Suppressor macrophage (primary cell): ENCODE data around the gene ITPK1.

ENCODE experiments used
- DNase-seq, 4 experiments: peaks; one replicate each; pipeline ENCODE4 v3.0.0-alpha.2; 2020 to 2022

The ITPK1 gene

DNA sequence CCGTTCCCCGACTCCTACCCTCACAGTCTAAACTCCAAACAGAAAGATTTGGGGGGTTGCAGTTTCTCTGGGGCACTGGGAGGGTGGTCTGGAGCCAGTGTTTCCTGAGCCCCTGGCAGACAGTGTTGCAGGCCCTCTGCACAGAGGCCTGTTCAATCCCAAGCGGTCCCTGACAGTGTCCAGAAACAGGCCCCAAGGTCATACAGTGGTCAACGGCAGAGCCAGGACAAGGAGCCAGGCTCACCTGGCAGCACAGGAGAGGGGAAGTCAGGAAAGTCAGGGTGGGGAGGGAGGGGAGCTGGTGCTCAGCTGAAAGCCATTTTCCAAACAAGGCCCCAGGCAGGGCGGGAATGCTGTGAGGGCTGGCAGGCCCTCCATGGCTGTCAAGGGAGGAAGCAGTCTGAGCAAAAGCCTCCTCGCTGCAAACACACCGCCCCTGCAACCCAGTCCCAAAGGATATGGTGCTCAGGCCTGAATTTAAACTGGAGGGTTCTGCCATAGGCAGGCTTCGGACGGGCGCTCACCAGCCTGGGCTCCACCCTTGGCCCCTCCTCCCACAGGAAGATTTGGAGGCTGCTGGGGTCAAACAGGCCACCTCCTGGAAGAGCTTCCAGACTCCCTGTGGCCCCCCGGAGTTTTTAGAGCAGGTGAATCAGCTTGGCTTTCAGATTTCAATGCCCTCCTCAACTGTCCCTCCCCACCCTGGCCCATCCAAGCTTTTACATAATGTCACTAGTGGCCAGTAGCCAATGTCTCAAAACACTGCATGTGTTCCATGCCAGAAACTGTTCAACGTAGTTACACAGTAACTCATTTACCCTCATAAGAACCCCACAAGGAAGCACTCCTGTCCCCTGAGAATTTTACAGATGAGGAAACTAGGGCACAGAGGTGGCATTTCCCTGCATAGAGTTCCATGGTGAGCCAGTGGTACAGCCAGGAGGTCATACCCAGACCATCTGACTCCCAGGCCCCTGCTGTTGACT is 151.3 kb downstream of the ITPK1 start:
- DNase-seq = no peak

GRCh38 chr14:92963301-92964123 is 152.2 kb downstream of the ITPK1 start:
- DNase-seq = no peak

- DNase-seq = no peak
Observed at GRCh38 chr14:92962831-92963095, 153.0 kb downstream of the ITPK1 start.

DNA sequence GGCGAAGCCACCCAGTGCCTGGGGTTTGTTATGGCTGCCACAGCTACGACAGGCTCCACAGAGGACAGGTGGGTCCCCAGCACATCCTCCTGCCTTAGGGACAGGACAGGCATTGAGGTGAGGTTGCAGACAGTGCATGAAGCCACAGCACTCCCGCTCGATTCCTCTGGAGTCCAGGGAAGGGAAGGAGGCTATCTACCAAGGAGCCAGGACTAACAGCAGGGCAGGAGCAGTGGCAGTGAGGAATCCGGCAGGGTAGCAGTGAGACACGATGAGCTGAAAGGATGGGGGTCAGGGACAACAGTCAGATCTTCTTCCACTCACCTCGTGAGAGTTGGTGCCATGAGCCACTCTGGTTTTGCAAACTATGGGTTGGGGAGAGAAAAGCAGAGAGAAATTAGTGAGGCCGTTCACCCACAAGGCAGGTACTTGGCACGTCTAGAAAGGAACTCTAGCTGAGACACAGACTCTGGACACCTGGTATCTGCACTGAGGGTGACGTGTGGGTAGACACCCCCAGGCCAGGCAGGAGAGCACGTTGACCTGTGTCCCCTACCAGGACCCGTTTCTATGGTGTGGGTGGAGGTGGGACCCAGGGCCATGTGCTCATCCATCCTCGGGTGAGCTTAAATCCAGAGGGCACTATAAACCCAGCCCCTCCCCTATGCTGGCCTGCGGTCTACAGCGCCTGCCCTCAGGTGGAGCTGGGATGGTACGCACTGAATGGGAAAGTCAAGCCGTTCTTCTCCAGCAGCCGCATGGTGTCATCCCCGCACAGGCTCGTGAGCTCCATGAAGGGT is 153.5 kb downstream of the ITPK1 start:
- DNase-seq = no peak

- no peak for DNase-seq
Observed at GRCh38 chr14:92961567-92961855, 154.2 kb downstream of the ITPK1 start.

DNA sequence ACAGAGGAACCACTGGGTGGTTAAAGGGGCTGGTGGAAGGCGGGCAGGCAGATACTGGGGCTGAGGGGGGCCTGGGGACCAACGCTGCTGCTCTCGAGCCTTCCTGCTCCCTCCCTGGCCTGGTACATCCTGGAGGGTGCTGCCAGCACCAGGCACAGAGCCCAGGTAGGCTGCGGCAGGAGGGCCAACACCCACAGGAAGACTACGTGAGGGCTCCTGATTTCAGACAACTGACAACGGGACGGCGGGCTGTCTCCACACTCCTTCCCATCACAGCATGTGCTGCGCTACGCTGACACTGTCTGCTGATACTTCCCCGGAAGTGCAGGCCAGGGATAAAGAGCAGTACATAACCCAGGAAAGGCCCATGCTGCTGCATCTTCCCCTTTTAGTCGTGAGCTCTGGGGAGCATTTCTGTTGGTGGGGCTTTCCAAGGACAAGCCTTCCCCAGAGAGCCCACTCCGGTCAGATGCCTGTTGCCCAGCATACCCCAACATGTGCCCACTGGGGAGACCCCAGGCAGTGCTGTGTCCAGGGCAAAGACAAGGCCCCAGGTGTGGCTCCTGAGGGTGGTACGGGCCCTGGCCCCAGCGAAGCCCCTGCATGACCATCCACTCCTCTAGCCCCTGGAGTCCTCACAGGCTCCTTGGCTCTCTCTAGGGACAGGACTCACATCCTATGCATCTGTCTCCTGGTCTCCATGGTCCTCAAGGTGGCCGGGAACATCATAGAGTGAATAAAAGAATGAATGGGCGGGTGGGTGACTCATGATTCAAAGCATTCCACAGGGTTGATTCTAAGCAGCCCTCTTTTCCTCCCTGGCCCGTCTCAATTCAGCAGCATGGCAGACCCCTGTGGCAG is 154.8 kb downstream of the ITPK1 start:
- no peak for DNase-seq

- no peak for DNase-seq
Observed at GRCh38 chr14:92959761-92960680, 155.7 kb downstream of the ITPK1 start.

- no peak for DNase-seq
Observed at GRCh38 chr14:92959189-92959531, 156.6 kb downstream of the ITPK1 start.

- no peak for DNase-seq
Observed at GRCh38 chr14:92958373-92959188, 157.1 kb downstream of the ITPK1 start.

DNA sequence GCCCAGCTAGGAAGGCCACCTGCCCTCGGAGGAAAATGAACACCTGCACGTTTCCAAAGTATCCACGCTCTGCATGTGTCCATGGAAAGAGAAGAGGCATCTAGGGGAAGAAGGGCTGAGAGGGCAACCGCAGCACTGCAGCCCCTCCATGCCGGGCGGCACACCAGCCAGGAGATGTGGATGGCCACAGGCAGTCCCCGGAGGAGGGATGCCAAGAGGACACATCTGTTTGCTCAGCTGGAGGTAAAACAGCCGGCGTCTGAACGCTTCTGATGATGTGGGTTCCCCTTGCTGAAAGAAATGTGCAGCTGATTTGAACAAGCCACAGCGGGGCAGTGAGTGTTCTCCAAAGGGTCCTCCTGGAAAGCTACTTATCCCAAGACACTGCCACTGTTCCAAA is 158.8 kb downstream of the ITPK1 start:
- no peak for DNase-seq

DNA sequence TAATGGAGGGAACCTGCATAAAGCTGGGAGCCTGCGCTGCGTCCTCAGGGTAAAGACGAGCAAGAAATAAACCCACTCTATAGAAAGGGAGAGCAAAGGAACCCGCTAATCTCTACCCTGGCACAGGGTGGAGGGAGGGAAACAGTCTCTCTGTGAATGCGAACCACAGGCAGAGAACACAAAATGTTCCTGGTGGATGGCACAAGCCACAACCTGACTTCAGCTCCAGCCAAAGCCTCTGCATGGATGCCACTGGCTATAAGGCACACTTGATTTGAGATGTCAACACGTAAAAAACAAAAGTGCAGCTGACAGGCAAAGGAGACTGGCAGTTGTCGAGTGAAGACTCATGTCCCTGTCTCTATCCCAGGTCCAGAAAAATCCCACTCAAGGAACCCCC is 160.3 kb downstream of the ITPK1 start:
- DNase-seq = no peak

GRCh38 chr14:92954933-92955332 is 160.8 kb downstream of the ITPK1 start:
- no peak for DNase-seq

DNA sequence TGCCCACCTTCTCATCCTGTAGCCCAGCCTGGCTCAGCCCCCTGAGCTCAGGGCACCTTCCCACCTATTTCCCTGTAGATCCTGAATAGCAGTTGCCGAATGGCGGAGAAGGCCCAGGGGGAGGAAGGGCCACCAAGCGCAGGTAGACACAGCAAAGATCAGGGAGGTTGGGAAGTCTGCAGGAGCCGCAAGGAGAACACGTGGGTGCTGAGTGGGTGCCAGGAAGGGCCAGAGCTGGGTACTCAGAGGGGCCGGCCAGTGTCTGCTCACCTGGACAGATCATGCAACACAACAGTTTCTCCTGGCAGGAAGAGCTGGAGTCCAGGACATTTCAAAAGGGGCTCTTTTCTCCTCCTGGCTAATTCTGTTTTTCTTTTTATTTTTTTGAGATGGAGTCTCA is 162.2 kb downstream of the ITPK1 start:
- DNase-seq = no peak

GRCh38 chr14:92952481-92953298 is 163.0 kb downstream of the ITPK1 start:
- DNase-seq = peak; percentile 26 to 60 (median 54)

DNA sequence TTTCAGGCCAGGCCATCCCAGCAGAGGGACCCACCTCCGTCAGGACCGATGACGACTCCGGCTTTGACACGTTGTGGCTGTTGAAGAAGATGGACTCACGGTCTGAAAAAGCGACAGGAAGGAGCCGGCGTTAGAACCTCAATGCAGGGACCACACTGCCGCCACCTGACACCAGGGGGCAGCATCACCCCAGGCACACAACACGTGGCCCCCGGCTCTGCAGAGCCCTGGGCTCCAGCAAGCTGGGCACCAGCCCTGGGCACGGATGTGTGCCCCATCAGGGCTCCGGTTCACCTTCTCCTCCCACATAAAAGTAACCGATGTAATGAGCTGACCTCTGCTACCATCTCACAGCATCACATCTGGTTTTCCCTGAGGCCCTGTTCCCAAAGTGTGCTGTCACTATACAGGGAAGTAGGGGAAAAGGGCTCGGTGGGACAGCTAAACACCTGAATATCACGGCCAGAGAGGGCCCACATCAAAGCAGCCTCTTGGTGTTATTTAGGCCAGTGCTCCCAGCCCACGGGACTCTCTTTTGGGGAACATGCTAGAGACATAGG is 163.7 kb downstream of the ITPK1 start:
- DNase-seq = peak; percentile 81 to 91 (median 88)

- no peak for DNase-seq
Observed at GRCh38 chr14:92951261-92951660, 164.5 kb downstream of the ITPK1 start.

GRCh38 chr14:92950773-92951172 is 165.0 kb downstream of the ITPK1 start:
- DNase-seq = no peak

DNA sequence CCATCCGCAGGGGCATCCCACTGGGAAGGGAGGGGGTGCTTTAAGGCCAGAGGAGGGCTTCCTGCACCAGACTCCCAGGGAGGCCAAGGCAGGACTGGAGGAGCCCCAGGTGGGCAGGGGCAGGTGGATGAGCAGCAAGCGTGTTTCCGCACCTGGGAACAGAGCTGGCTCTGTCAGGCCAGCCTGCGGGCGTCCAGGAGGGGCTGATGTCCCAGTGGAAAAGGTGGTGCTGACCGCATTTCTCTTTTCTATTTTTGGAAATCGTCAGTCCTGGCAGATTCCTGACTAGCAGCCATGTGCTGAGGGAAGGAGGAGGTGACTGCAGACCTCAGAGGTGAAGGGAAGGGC is 165.6 kb downstream of the ITPK1 start:
- no peak for DNase-seq
